ENCODE data around the gene TP53I11. TPM values are rescaled to one million over a fixed set of nuclear protein-coding genes. Genes with fewer than 3 reads are reported as not detected.
A peak's percentile ranks its signal among the peaks of the same experiment; 100 is the strongest.

Gene TP53I11
- total and polyA plus RNA-seq, 2 donors (not counting 1 experiment from before 2014, with no cell fraction given) = 25.0 to 229 TPM

GRCh38 chr11:44905131-44905866 is 45.4 kb downstream of the TP53I11 start:
- Histone ChIP-seq H2AFZ (ENCODE audit: insufficient read depth, low read depth, low read length, poor library complexity, severe bottlenecking) (no peak overlapping the region), H3K27ac (ENCODE audit: low read length in 2 of 2) (no peak overlapping the region), H3K4me3 (ENCODE audit: control extremely low read depth in 1 of 5, extremely low read depth in 1 of 5, insufficient read depth in 1 of 5, low read depth in 2 of 5, low read length in 4 of 5) (no peak overlapping the region), H3K9me3 (ENCODE audit: control extremely low read depth in 1 of 3, control insufficient read depth in 2 of 3, insufficient read depth in 1 of 3, low read length in 2 of 3) (no peaks in the 10 kb centered on the region), H3K9ac (ENCODE audit: low read length) (no peak overlapping the region), H3K36me3 (replicated peaks in 1 of 2; ENCODE audit: control extremely low read depth in 1 of 2, control insufficient read depth in 1 of 2, extremely low read depth in 1 of 2, insufficient read depth in 2 of 2, low read length in 1 of 2) (no peaks in the 10 kb centered on the region), H3K79me2 (ENCODE audit: control insufficient read depth, insufficient read depth, low read length) (no peaks in the 10 kb centered on the region), H3K4me1 (ENCODE audit: control insufficient read depth in 2 of 2, insufficient read depth in 2 of 2, low read length in 2 of 2) (peaks cover 0 to 9% of the 10 kb centered on the region in 2 donors), H3K27me3 (replicated peaks in 1 of 4; ENCODE audit: control extremely low read depth in 1 of 4, control insufficient read depth in 3 of 4, insufficient read depth in 4 of 4, low read length in 3 of 4) (peaks cover 0 to 5% (median 0%) of the 10 kb centered on the region in 4 experiments), H3K4me2 (replicated peaks; ENCODE audit: low read depth, low read length, poor library complexity, severe bottlenecking) (no peak overlapping the region), H4K20me1 (ENCODE audit: control insufficient read depth, insufficient read depth, low read length, poor library complexity, severe bottlenecking) (no peaks in the 10 kb centered on the region)
- CTCF ChIA-PET = interaction anchor here (1.7 kb wide), 1 partner anchor 198 kb away, joined by 5 read pairs; no protein-coding TSS in a partner anchor
- H3K27ac Mint-ChIP-seq = no peak overlapping the region
- H3K4me1 Mint-ChIP-seq = peaks cover 14% of the 10 kb centered on the region
- intact Hi-C loops (cut with micrococcal nuclease) = no loop called here
- DNase-seq (peak; percentile 33), ATAC-seq (ENCODE audit: low read depth) (peak; percentile 87)
- H3K27me3 Mint-ChIP-seq = no peaks in the 10 kb centered on the region
- H3K4me3 Mint-ChIP-seq = no peak overlapping the region
- WGBS (ENCODE audit: insufficient coverage) = 71% methylated on average over 6 of the region's 9 CpGs
- POLR2A ChIA-PET = no interaction called here
- TF ChIP-seq CTCF (IDR thresholded peaks at IDR 0.05) (no peak), EZH2 (IDR thresholded peaks at IDR 0.05; ENCODE audit: borderline replicate concordance, insufficient read depth, low read depth, low read length, poor library complexity, severe bottlenecking) (no peak)
- no peaks in the 10 kb centered on the region for H3K9me3 Mint-ChIP-seq (ENCODE audit: insufficient read depth)

- Mint-ChIP-seq H3K9me3 (ENCODE audit: insufficient read depth) (no peaks in the 10 kb centered on the region), H3K27me3 (no peaks in the 10 kb centered on the region), H3K4me1 (peaks cover 14% of the 10 kb centered on the region), H3K27ac (no peak overlapping the region), H3K4me3 (no peak overlapping the region)
- Histone ChIP-seq H3K4me3 (ENCODE audit: control extremely low read depth in 1 of 5, extremely low read depth in 1 of 5, insufficient read depth in 1 of 5, low read depth in 2 of 5, low read length in 4 of 5) (no peak overlapping the region), H3K4me1 (ENCODE audit: control insufficient read depth in 2 of 2, insufficient read depth in 2 of 2, low read length in 2 of 2) (peaks cover 0 to 9% of the 10 kb centered on the region in 2 donors), H3K9ac (ENCODE audit: low read length) (no peak overlapping the region), H2AFZ (ENCODE audit: insufficient read depth, low read depth, low read length, poor library complexity, severe bottlenecking) (no peak overlapping the region), H3K79me2 (ENCODE audit: control insufficient read depth, insufficient read depth, low read length) (no peaks in the 10 kb centered on the region), H3K27ac (ENCODE audit: low read length in 2 of 2) (no peak overlapping the region), H4K20me1 (ENCODE audit: control insufficient read depth, insufficient read depth, low read length, poor library complexity, severe bottlenecking) (no peaks in the 10 kb centered on the region), H3K9me3 (ENCODE audit: control extremely low read depth in 1 of 3, control insufficient read depth in 2 of 3, insufficient read depth in 1 of 3, low read length in 2 of 3) (peaks cover 0 to 4% (median 0%) of the 10 kb centered on the region in 3 donors), H3K4me2 (replicated peaks; ENCODE audit: low read depth, low read length, poor library complexity, severe bottlenecking) (no peak overlapping the region), H3K36me3 (replicated peaks in 1 of 2; ENCODE audit: control extremely low read depth in 1 of 2, control insufficient read depth in 1 of 2, extremely low read depth in 1 of 2, insufficient read depth in 2 of 2, low read length in 1 of 2) (no peaks in the 10 kb centered on the region), H3K27me3 (replicated peaks in 1 of 4; ENCODE audit: control extremely low read depth in 1 of 4, control insufficient read depth in 3 of 4, insufficient read depth in 4 of 4, low read length in 3 of 4) (peaks cover 0 to 5% (median 0%) of the 10 kb centered on the region in 4 experiments)
- TF ChIP-seq EZH2 (IDR thresholded peaks at IDR 0.05; ENCODE audit: borderline replicate concordance, insufficient read depth, low read depth, low read length, poor library complexity, severe bottlenecking) (no peak), CTCF (IDR thresholded peaks at IDR 0.05) (no peak)
- DNase-seq (no peak), ATAC-seq (ENCODE audit: low read depth) (no peak)
- WGBS (ENCODE audit: insufficient coverage) = over 99% methylated on average over 9 of the region's 12 CpGs
- intact Hi-C loops (cut with micrococcal nuclease) = no loop called here
- CTCF ChIA-PET = no interaction called here
- POLR2A ChIA-PET = no interaction called here
Measured at GRCh38 chr11:44904261-44905020, 46.2 kb downstream of the TP53I11 start.

All from B cell (primary cell).